MCF 10A (cell line): ENCODE data around the gene SEC14L5. TPM values are rescaled to one million over a fixed set of nuclear protein-coding genes. Genes with fewer than 3 reads are reported as not detected.

Experiments used
- BruUV-seq: library from RNA; stranded (reverse); fragments of 400-500 nt; replicated peaks from 2 replicates; lab custom pipeline; 2021; lab: Mats Ljungman, UMichigan
- CTCF ChIA-PET: fragments of 300-600 bp; sonication (Branson Sonifier 250); formaldehyde crosslinking; extraction: SDS; loops from one replicate; lab custom pipeline; 2021; ENCODE audit warnings: antibody characterized with exemption, inconsistent platforms; lab: Yijun Ruan, JAX
- POLR2A ChIA-PET: fragments of 300-600, 350-650 bp; sonication (Branson Sonifier 250); formaldehyde crosslinking; extraction: SDS; loops from one replicate; lab custom pipeline; 2020; ENCODE audit warnings: antibody characterized with exemption, inconsistent platforms; lab: Yijun Ruan, JAX
- DNase-seq: peaks from one replicate; pipeline ENCODE4 v3.0.0-alpha.2; 2018; ENCODE audit not compliant: unreplicated experiment
- H3K27ac Mint-ChIP-seq: one replicate; pipeline ENCODE4 v1.8.0; 2022; ENCODE audit warnings: mild to moderate bottlenecking, low read depth, mixed read lengths; ENCODE audit not compliant: unreplicated experiment
- H3K27me3 Mint-ChIP-seq: one replicate; pipeline ENCODE4 v1.8.0; 2022; ENCODE audit warnings: mixed read lengths; ENCODE audit not compliant: insufficient read depth, unreplicated experiment
- H3K36me3 Mint-ChIP-seq: one replicate; pipeline ENCODE4 v1.8.0; 2022; ENCODE audit warnings: mild to moderate bottlenecking, moderate library complexity, mixed read lengths; ENCODE audit not compliant: insufficient read depth, unreplicated experiment
- H3K4me1 Mint-ChIP-seq: one replicate; pipeline ENCODE4 v1.8.0; 2022; ENCODE audit warnings: mixed read lengths; ENCODE audit not compliant: insufficient read depth, unreplicated experiment
- H3K4me3 Mint-ChIP-seq: one replicate; pipeline ENCODE4 v1.8.0; 2022; ENCODE audit warnings: mild to moderate bottlenecking, moderate library complexity, mixed read lengths; ENCODE audit not compliant: unreplicated experiment
- H3K9me3 Mint-ChIP-seq: one replicate; pipeline ENCODE4 v1.8.0; 2022; ENCODE audit warnings: mixed read lengths; ENCODE audit not compliant: unreplicated experiment
- intact Hi-C: fragments of 100-400 bp; cut with micrococcal nuclease; formaldehyde crosslinking; loops from 2 replicates; pipeline ENCODE4 v1.14.1; 2022
- total RNA-seq: library from RNA; stranded (reverse); gene quantifications from 2 replicates; pipeline ENCODE4 v1.2.3, GENCODE V29; 2022
- TF ChIP-seq, protein P1 (sequence below): fragments of 200-600 bp; IDR thresholded peaks from one replicate; pipeline ENCODE4 v1.8.0; 2022; ENCODE audit warnings: antibody characterized with exemption, mild to moderate bottlenecking; ENCODE audit not compliant: unreplicated experiment

SEC14L5 gene
- total RNA-seq, 1 experiment from 2014 or later, result not detected

DNA sequence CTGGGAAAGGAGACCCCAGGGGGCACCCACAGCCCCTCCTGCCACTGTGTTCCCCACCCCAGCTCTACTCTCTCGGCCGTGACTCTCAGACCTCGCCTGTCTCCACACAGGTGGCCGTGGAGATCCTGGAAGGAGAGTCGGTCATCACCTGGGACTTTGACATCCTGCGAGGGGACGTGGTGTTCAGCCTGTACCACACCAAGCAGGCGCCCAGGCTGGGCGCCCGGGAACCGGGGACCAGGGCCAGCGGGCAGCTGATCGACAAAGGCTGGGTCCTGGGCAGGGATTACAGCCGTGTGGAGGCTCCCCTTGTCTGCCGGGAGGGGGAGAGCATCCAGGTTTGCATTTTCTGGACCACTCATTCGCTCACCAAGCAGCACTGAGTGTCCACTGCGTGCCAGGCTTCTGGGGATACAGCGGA lies 50.2 kb downstream of the SEC14L5 start:
- ChIA-PET CTCF (no interaction called here), POLR2A (interaction anchor here (0.6 kb wide), 1 partner anchor 148 kb away, joined by 3 read pairs; no protein-coding TSS in a partner anchor)
- intact Hi-C loops, result no loop called here
- Mint-ChIP-seq H3K36me3 (no peaks in the 10 kb centered on the region), H3K4me3 (no peak overlapping the region), H3K9me3 (no peaks in the 10 kb centered on the region), H3K27ac (no peak overlapping the region), H3K4me1 (no peaks in the 10 kb centered on the region), H3K27me3 (peaks cover 36% of the 10 kb centered on the region)
- TF ChIP-seq, protein P1, sequence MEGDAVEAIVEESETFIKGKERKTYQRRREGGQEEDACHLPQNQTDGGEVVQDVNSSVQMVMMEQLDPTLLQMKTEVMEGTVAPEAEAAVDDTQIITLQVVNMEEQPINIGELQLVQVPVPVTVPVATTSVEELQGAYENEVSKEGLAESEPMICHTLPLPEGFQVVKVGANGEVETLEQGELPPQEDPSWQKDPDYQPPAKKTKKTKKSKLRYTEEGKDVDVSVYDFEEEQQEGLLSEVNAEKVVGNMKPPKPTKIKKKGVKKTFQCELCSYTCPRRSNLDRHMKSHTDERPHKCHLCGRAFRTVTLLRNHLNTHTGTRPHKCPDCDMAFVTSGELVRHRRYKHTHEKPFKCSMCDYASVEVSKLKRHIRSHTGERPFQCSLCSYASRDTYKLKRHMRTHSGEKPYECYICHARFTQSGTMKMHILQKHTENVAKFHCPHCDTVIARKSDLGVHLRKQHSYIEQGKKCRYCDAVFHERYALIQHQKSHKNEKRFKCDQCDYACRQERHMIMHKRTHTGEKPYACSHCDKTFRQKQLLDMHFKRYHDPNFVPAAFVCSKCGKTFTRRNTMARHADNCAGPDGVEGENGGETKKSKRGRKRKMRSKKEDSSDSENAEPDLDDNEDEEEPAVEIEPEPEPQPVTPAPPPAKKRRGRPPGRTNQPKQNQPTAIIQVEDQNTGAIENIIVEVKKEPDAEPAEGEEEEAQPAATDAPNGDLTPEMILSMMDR, result no peak
- no peak for DNase-seq
- BruUV-seq, result no TSS peak

DNA sequence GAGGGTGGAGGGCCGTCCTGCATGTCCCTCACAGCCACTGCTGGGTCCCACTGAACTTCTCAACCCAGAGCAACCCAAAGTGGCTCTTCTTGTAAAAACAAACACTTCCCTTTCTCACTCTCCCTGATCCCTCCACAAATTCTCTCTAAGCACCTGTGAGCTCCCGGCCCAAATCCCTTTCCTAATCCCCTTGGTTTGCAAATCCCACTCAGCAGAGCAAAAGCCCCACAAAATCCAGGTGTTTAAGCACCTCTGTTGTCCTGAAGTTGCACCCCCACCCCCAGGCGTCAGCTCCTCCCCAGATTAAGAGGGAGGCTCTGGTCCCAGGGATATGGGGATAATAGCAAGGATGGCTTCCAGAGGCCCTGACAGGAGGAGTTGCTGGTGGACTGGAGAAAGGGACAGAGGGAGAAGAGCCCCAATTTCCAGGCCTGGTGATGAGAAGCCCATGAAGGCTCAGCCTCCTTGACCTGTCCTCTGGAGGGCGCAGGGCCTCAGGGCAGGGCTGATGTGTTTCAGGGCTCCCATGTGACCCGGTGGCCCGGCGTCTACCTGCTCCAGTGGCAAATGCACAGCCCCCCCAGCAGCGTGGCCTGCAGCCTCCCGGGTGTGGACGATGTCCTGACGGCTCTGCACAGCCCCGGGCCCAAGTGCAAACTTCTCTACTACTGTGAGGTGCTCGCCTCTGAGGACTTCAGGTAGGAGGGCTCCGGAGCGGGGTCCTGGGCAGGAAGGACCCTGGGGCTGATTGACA lies 52.6 kb downstream of the SEC14L5 start:
- ChIA-PET POLR2A (no interaction called here), CTCF (interaction anchor here (0.6 to 0.7 kb wide), 3 partner anchors 24 to 387 kb away, joined by 3 to 4 read pairs (median 3); no protein-coding TSS in a partner anchor)
- TF ChIP-seq, protein P1, result no peak
- no peak overlapping the region for H3K27ac Mint-ChIP-seq
- no TSS peak for BruUV-seq
- no peaks in the 10 kb centered on the region for H3K4me1 Mint-ChIP-seq
- H3K9me3 Mint-ChIP-seq, result no peaks in the 10 kb centered on the region
- no peak overlapping the region for H3K4me3 Mint-ChIP-seq
- H3K27me3 Mint-ChIP-seq, result peaks cover 36% of the 10 kb centered on the region
- no peak for DNase-seq
- intact Hi-C loops, result no loop called here
- H3K36me3 Mint-ChIP-seq, result no peaks in the 10 kb centered on the region

DNA sequence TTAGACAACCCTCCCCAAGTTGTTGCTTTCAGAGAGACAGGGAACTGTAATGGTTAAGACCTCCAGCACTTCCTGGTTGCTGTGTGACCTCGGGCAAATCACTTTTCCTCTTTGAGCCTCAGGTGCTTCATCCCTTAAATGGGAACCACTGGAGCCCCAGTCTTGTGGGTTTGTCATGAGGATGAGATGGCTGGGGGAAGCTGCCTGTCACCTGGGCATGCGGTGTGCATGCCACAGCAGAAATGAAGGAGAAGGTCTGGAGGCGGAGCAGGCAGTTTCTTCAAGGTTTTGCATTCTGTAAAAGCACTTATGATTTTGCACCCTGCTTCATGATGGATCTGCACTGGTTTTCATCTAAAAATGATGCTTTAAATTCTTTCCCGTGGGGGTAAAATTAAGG lies 53.5 kb downstream of the SEC14L5 start:
- BruUV-seq, result no TSS peak
- no peaks in the 10 kb centered on the region for H3K9me3 Mint-ChIP-seq
- H3K27ac Mint-ChIP-seq, result no peak overlapping the region
- ChIA-PET CTCF (interaction anchor here (0.8 kb wide), 1 partner anchor 15 kb away, joined by 4 read pairs; no protein-coding TSS in a partner anchor), POLR2A (no interaction called here)
- no peaks in the 10 kb centered on the region for H3K36me3 Mint-ChIP-seq
- DNase-seq, result no peak
- H3K4me3 Mint-ChIP-seq, result no peak overlapping the region
- TF ChIP-seq, protein P1, result no peak
- peaks cover 36% of the 10 kb centered on the region for H3K27me3 Mint-ChIP-seq
- H3K4me1 Mint-ChIP-seq, result no peaks in the 10 kb centered on the region
- intact Hi-C loops, result no loop called here

DNA sequence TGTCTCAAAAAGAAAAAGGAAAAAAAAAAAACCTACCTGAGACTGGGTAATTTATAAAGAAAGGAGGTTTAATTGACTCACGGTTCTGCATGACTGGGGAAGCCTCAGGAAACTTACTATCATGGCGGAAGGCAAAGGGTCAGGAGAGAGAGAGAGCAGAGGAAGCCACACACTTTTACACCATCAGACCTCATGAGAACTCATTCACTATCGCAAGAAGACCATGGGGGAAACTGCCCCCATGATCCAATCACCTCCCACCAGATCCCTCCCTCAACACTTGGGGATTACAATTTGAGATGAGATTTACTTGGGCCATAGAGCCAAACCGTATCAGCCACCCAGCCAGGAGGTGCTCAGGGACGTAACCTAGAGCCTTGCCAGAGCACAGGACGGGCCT lies 54.8 kb downstream of the SEC14L5 start:
- H3K36me3 Mint-ChIP-seq, result no peaks in the 10 kb centered on the region
- peaks cover 36% of the 10 kb centered on the region for H3K27me3 Mint-ChIP-seq
- no peak for DNase-seq
- no peak overlapping the region for H3K4me3 Mint-ChIP-seq
- no peak overlapping the region for H3K27ac Mint-ChIP-seq
- TF ChIP-seq, protein P1, result no peak
- BruUV-seq, result no TSS peak
- H3K4me1 Mint-ChIP-seq, result no peaks in the 10 kb centered on the region
- CTCF ChIA-PET, result no interaction called here
- intact Hi-C loops, result no loop called here
- no peaks in the 10 kb centered on the region for H3K9me3 Mint-ChIP-seq
- POLR2A ChIA-PET, result no interaction called here
